ENCODE data around the gene PEAK1.

GRCh38 chr15:77064539-77065308, 355.2 kb downstream of the PEAK1 start:
- TF ChIP-seq POLR2A (IDR thresholded peaks at IDR 0.05) (no peak), CTCF (IDR thresholded peaks at IDR 0.05) (no peak)
